CD4-positive, alpha-beta memory T cell (primary cell): ENCODE data around the gene VPS13D. TPM values are rescaled to one million over a fixed set of nuclear protein-coding genes. Genes with fewer than 3 reads are reported as not detected.

Experiments used
- CTCF ChIA-PET: fragments of 350-600 bp; sonication (Branson Sonifier 250); formaldehyde crosslinking; loops from one replicate; lab custom pipeline; 2021; ENCODE audit warnings: inconsistent platforms; ENCODE audit not compliant: partially characterized antibody; lab: Charles Lee
- POLR2A ChIA-PET: fragments of 350-600 bp; sonication (Branson Sonifier 250); formaldehyde crosslinking; loops from one replicate; lab custom pipeline; 2021; ENCODE audit not compliant: partially characterized antibody; lab: Charles Lee
- DNase-seq, 5 donors: peaks; one replicate each; pipeline versions ENCODE4 v3.0.0 to v3.0.0-alpha.2; 2020 to 2022; ENCODE audit warnings: mixed read lengths in 1 of 5
- H3K27ac ChIP-seq: one replicate; pipeline ENCODE4 v1.7.0; 2013; ENCODE audit warnings: low read depth, low read length
- H3K27me3 ChIP-seq: 2 replicates; pipeline ENCODE4 v1.7.0; 2013; ENCODE audit warnings: mild to moderate bottlenecking, low read length, moderate library complexity; ENCODE audit not compliant: insufficient read depth
- H3K36me3 ChIP-seq: 2 replicates; pipeline ENCODE4 v1.7.0; 2013; ENCODE audit warnings: mild to moderate bottlenecking, low read length, moderate library complexity; ENCODE audit not compliant: insufficient read depth
- H3K4me1 ChIP-seq: 2 replicates; pipeline ENCODE4 v1.7.0; 2013; ENCODE audit warnings: mild to moderate bottlenecking, low read length, moderate library complexity; ENCODE audit not compliant: insufficient read depth
- H3K4me3 ChIP-seq, 2 donors: one replicate each; pipeline ENCODE4 v1.7.0; 2013; ENCODE audit warnings: low read length in 2 of 2, mild to moderate bottlenecking in 1 of 2
- H3K9me3 ChIP-seq, 2 donors: one replicate each; pipeline ENCODE4 v1.7.0; 2013; ENCODE audit warnings: low read length in 2 of 2, control low read depth in 1 of 2; ENCODE audit not compliant: control insufficient read depth in 1 of 2
- H3K27ac Mint-ChIP-seq, 7 donors: one replicate each; pipeline ENCODE4 v1.8.0; 2020 to 2021; ENCODE audit warnings: mixed read lengths in 7 of 7, mild to moderate bottlenecking in 6 of 7, inconsistent platforms in 3 of 7, moderate library complexity in 3 of 7
- H3K27me3 Mint-ChIP-seq, 2 donors: one replicate each; pipeline ENCODE4 v1.8.0; 2020 to 2021; ENCODE audit warnings: mixed read lengths in 2 of 2
- H3K36me3 Mint-ChIP-seq, 2 donors: one replicate each; pipeline ENCODE4 v1.8.0; 2020 to 2021; ENCODE audit warnings: mixed read lengths in 2 of 2, inconsistent platforms in 1 of 2, mild to moderate bottlenecking in 1 of 2
- H3K4me1 Mint-ChIP-seq, 4 donors: one replicate each; pipeline ENCODE4 v1.8.0; 2020 to 2021; ENCODE audit warnings: mixed read lengths in 4 of 4, mild to moderate bottlenecking in 1 of 4
- H3K4me3 Mint-ChIP-seq, 8 donors: one replicate each; pipeline ENCODE4 v1.8.0; 2020 to 2021; ENCODE audit warnings: mixed read lengths in 8 of 8, mild to moderate bottlenecking in 7 of 8, moderate library complexity in 6 of 8, inconsistent platforms in 3 of 8
- H3K9me3 Mint-ChIP-seq, 8 donors: one replicate each; pipeline ENCODE4 v1.8.0; 2020 to 2021; ENCODE audit warnings: mixed read lengths in 8 of 8, mild to moderate bottlenecking in 5 of 8, inconsistent platforms in 3 of 8, moderate library complexity in 1 of 8
- intact Hi-C: fragments of 100-400 bp; cut with micrococcal nuclease; formaldehyde crosslinking; loops from one replicate; pipeline ENCODE4 v1.15.1; 2023
- polyA plus RNA-seq, 2 donors: library from polyadenylated mRNA; unstranded; fragments of 300-500 nt; fragmentation: Illumina TruSeq; gene quantifications; one replicate each; pipeline ENCODE4 v1.2.3, GENCODE V29; 2021
- total RNA-seq, 2 experiments: library from RNA; stranded (reverse); gene quantifications; one replicate each; pipeline ENCODE4 v1.2.3, GENCODE V29; 2021

VPS13D gene
- total and polyA plus RNA-seq, 4 experiments from 2014 or later = 10.2 to 96.3 (median 52.5) TPM

GRCh38 chr1:12276225-12276624 lies 46.4 kb downstream of the VPS13D start:
- Histone ChIP-seq H3K9me3 (no peaks in the 10 kb centered on the region), H3K27ac (no peak overlapping the region), H3K4me1 (no peaks in the 10 kb centered on the region), H3K36me3 (peaks cover 65% of the 10 kb centered on the region), H3K4me3 (no peak overlapping the region), H3K27me3 (no peaks in the 10 kb centered on the region)
- POLR2A ChIA-PET = interaction anchor here (1.2 to 1.3 kb wide), 2 partner anchors 65 to 151 kb away, joined by 3 read pairs; no protein-coding TSS in a partner anchor
- peak overlapping the region in 1 of 7 donors; percentile 53 for H3K27ac Mint-ChIP-seq
- DNase-seq = peak in 3 of 5 donors; percentile 9 to 19 (median 11)
- no peaks in the 10 kb centered on the region for H3K27me3 Mint-ChIP-seq
- no peaks in the 10 kb centered on the region for H3K9me3 Mint-ChIP-seq
- peaks cover 68 to 74% of the 10 kb centered on the region in 2 donors for H3K36me3 Mint-ChIP-seq
- no peak overlapping the region for H3K4me3 Mint-ChIP-seq
- CTCF ChIA-PET = interaction anchor here (0.7 to 3.7 kb wide), 11 partner anchors 17 to 383 kb away, joined by 3 to 32 read pairs (median 5); no protein-coding TSS in a partner anchor
- intact Hi-C loops = loop anchor here (1.0 kb wide), 1 partner anchor 158 kb away; no protein-coding TSS in a partner anchor
- peaks cover 5 to 9% (median 8%) of the 10 kb centered on the region in 4 donors for H3K4me1 Mint-ChIP-seq

DNA sequence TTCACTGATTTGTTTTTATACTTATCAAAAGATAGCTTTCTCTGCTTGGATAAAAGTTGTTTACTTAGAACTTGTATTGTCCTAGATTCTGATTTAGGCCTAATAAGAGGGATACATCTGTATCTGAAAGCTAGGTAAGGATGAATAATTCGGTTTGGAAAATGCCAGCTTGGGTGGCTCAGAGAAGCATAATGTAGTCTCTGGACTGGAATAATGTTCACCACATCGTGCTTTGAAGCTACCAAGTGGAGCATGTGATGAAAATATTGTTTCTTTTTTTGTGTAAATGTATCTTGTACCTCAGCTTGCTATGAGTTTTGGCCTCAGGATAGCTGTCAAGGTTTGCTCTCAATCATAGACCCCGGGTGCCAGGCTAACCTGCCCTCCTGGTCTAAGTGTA lies 49.2 kb downstream of the VPS13D start:
- Mint-ChIP-seq H3K27me3 (no peaks in the 10 kb centered on the region), H3K27ac (peak overlapping the region in 1 of 7 donors; percentile 13), H3K4me1 (peaks cover 6 to 9% (median 9%) of the 10 kb centered on the region in 4 donors), H3K4me3 (no peak overlapping the region), H3K9me3 (no peaks in the 10 kb centered on the region), H3K36me3 (peaks cover 67 to 76% of the 10 kb centered on the region in 2 donors)
- no peaks in the 10 kb centered on the region for H3K9me3 ChIP-seq
- DNase-seq = no peak
- no peaks in the 10 kb centered on the region for H3K27me3 ChIP-seq
- H3K4me3 ChIP-seq = no peak overlapping the region
- intact Hi-C loops = no loop called here
- ChIA-PET POLR2A (no interaction called here), CTCF (interaction anchor here (0.5 to 2.2 kb wide), 4 partner anchors 154 to 486 kb away, joined by 3 to 9 read pairs (median 5); no protein-coding TSS in a partner anchor)
- H3K4me1 ChIP-seq = no peaks in the 10 kb centered on the region
- H3K27ac ChIP-seq = no peak overlapping the region
- peaks cover 70% of the 10 kb centered on the region for H3K36me3 ChIP-seq

GRCh38 chr1:12279728-12280464 lies 50.1 kb downstream of the VPS13D start:
- intact Hi-C loops = no loop called here
- Mint-ChIP-seq H3K27me3 (no peaks in the 10 kb centered on the region), H3K27ac (no peak overlapping the region), H3K9me3 (no peaks in the 10 kb centered on the region), H3K36me3 (peaks cover 68 to 80% of the 10 kb centered on the region in 2 donors), H3K4me1 (peaks cover 7 to 9% (median 9%) of the 10 kb centered on the region in 4 donors), H3K4me3 (no peak overlapping the region)
- CTCF ChIA-PET = interaction anchor here (0.7 to 0.8 kb wide), 2 partner anchors 39 to 155 kb away, joined by 3 to 4 read pairs; no protein-coding TSS in a partner anchor
- Histone ChIP-seq H3K27ac (no peak overlapping the region), H3K36me3 (peaks cover 75% of the 10 kb centered on the region), H3K4me1 (no peaks in the 10 kb centered on the region), H3K27me3 (no peaks in the 10 kb centered on the region), H3K4me3 (no peak overlapping the region), H3K9me3 (no peaks in the 10 kb centered on the region)
- no peak for DNase-seq
- POLR2A ChIA-PET = no interaction called here

DNA sequence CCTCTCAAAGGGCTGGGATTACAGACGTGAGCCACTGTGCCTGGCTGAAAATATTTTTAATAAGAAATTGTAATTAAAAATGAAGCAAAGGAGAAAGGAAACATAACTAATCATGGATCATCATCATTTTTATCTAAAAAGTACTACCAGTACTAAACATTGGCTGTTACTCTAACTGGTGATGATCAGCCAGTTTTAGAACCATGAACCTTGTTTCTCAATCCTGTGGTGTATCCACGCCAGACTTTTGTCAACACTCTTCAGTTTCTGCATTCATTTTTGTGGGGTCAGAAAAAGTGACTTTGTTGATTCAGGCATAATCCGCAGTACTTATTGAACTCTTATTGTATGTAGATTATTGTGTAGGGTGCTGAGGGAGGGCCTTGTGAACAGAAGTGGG lies 52.3 kb downstream of the VPS13D start:
- Mint-ChIP-seq H3K4me3 (no peak overlapping the region), H3K4me1 (peaks cover 12 to 16% (median 13%) of the 10 kb centered on the region in 4 donors), H3K36me3 (peaks cover 59 to 73% of the 10 kb centered on the region in 2 donors), H3K9me3 (no peaks in the 10 kb centered on the region), H3K27ac (peak overlapping the region in 1 of 7 donors; percentile 18), H3K27me3 (no peaks in the 10 kb centered on the region)
- ChIA-PET CTCF (interaction anchor here (0.9 kb wide), 1 partner anchor 377 kb away, joined by 4 read pairs; no protein-coding TSS in a partner anchor), POLR2A (no interaction called here)
- no peaks in the 10 kb centered on the region for H3K9me3 ChIP-seq
- peaks cover 56% of the 10 kb centered on the region for H3K36me3 ChIP-seq
- no peak for DNase-seq
- H3K4me3 ChIP-seq = no peak overlapping the region
- no peak overlapping the region for H3K27ac ChIP-seq
- H3K27me3 ChIP-seq = no peaks in the 10 kb centered on the region
- intact Hi-C loops = no loop called here
- no peaks in the 10 kb centered on the region for H3K4me1 ChIP-seq

DNA sequence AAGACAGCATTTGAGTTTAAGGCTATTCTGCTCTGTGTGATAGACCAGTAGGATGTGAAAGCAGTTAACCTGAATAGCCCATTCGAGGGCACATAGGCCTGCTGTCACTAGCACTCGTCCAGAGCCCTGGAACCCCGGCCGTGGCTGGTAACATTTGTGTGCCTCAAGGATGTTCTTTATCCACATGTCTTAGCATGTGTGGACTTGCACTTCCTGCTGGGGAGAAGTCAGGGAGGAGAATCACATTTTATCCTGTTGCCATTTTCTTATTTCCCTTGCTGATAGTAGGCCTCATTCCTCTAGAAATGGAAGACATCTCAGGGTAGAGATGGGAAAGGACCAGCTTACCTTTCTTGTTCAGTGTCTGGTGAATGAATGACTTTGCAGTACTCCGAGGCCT lies 54.7 kb downstream of the VPS13D start:
- H3K4me3 Mint-ChIP-seq = no peak overlapping the region
- no peak for DNase-seq
- no peak overlapping the region for H3K4me3 ChIP-seq
- H3K27ac ChIP-seq = no peak overlapping the region
- CTCF ChIA-PET = no interaction called here
- H3K27me3 ChIP-seq = no peaks in the 10 kb centered on the region
- intact Hi-C loops = no loop called here
- peaks cover 8 to 15% (median 11%) of the 10 kb centered on the region in 4 donors for H3K4me1 Mint-ChIP-seq
- no peaks in the 10 kb centered on the region for H3K9me3 Mint-ChIP-seq
- no peaks in the 10 kb centered on the region for H3K4me1 ChIP-seq
- H3K36me3 ChIP-seq = peaks cover 56% of the 10 kb centered on the region
- POLR2A ChIA-PET = no interaction called here
- H3K9me3 ChIP-seq = no peaks in the 10 kb centered on the region
- H3K27ac Mint-ChIP-seq = no peak overlapping the region
- no peaks in the 10 kb centered on the region for H3K27me3 Mint-ChIP-seq
- peaks cover 48 to 68% of the 10 kb centered on the region in 2 donors for H3K36me3 Mint-ChIP-seq

DNA sequence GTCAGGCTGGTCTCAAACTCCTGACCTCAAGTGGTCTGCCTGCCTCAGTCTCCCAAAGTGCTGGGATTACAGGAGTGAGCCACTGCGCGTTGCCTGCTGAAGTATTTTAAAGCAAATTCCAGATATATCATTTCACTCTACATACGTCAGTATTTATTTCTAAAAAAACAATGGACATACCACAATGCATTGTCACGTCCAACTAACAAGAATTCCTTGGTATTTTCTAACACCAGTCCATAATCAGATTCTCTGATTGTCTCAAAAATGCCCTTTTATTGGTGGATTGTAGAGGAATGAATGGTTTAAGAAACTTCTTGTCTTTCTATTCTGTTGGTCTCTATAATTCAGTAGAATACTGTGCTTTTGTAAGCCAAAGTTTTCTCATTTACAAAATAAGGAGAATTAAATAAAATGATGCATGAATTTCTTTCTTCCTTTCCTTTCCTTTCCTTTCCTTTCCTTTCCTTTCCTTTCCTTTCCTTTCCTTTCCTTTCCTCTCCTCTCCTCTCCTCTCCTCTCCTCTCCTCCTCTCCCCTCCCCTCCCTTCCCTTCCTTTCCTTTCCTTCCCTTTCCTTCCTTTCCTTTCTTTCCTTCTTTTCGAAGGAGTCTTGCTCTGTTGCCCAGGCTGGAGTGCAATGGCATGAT lies 55.8 kb downstream of the VPS13D start:
- no peaks in the 10 kb centered on the region for H3K9me3 Mint-ChIP-seq
- no peaks in the 10 kb centered on the region for H3K9me3 ChIP-seq
- no peak overlapping the region for H3K4me3 ChIP-seq
- H3K27me3 ChIP-seq = no peaks in the 10 kb centered on the region
- H3K36me3 ChIP-seq = peaks cover 47% of the 10 kb centered on the region
- H3K36me3 Mint-ChIP-seq = peaks cover 44 to 69% of the 10 kb centered on the region in 2 donors
- no peak overlapping the region for H3K27ac ChIP-seq
- no peak for DNase-seq
- H3K27me3 Mint-ChIP-seq = no peaks in the 10 kb centered on the region
- no peak overlapping the region for H3K27ac Mint-ChIP-seq
- CTCF ChIA-PET = interaction anchor here (0.6 to 1.1 kb wide), 2 partner anchors 20 to 161 kb away, joined by 3 to 4 read pairs; no protein-coding TSS in a partner anchor
- POLR2A ChIA-PET = no interaction called here
- H3K4me1 Mint-ChIP-seq = peaks cover 8 to 13% (median 10%) of the 10 kb centered on the region in 4 donors
- H3K4me3 Mint-ChIP-seq = no peak overlapping the region
- no peaks in the 10 kb centered on the region for H3K4me1 ChIP-seq
- intact Hi-C loops = no loop called here

GRCh38 chr1:12287869-12288268 lies 58.0 kb downstream of the VPS13D start:
- no peak for DNase-seq
- Mint-ChIP-seq H3K27me3 (no peaks in the 10 kb centered on the region), H3K36me3 (peaks cover 44 to 73% of the 10 kb centered on the region in 2 donors), H3K9me3 (no peaks in the 10 kb centered on the region), H3K4me1 (peaks cover 7 to 11% (median 9%) of the 10 kb centered on the region in 4 donors), H3K4me3 (no peak overlapping the region), H3K27ac (peak overlapping the region in 1 of 7 donors; percentile 35)
- H3K27ac ChIP-seq = no peak overlapping the region
- H3K9me3 ChIP-seq = no peaks in the 10 kb centered on the region
- ChIA-PET POLR2A (no interaction called here), CTCF (no interaction called here)
- H3K36me3 ChIP-seq = peaks cover 38% of the 10 kb centered on the region
- intact Hi-C loops = no loop called here
- H3K4me1 ChIP-seq = no peaks in the 10 kb centered on the region
- no peaks in the 10 kb centered on the region for H3K27me3 ChIP-seq
- no peak overlapping the region for H3K4me3 ChIP-seq
